Neural progenitor cell (in vitro differentiated cells): ENCODE results near the gene CLDN6.

ENCODE experiments used
- CTCF ChIP-seq: fragments of 200-600 bp; sonication (generic); IDR thresholded peaks from 2 replicates; pipeline ENCODE4 v1.5.1; 2017; ENCODE audit warnings: antibody characterized with exemption, mild to moderate bottlenecking
- EZH2 ChIP-seq: fragments of 200-600 bp; sonication (generic); IDR thresholded peaks from 2 replicates; pipeline ENCODE4 v1.6.1; 2017; ENCODE audit warnings: antibody characterized with exemption, mild to moderate bottlenecking, moderate library complexity

- TF ChIP-seq CTCF, result no peak
- TF ChIP-seq EZH2, result no peak
Measured at GRCh38 chr16:3063625-3064386, 45.8 kb upstream of the CLDN6 start.
